SK-N-SH (cell line): ENCODE data around the gene ABITRAM.

Source experiments
- RFX5 ChIP-seq: IDR thresholded peaks from 2 replicates; pipeline ENCODE4 v1.6.1; 2012; ENCODE audit warnings: mild to moderate bottlenecking, improper control_type of control experiment, low read length
- TF ChIP-seq, protein P1 (sequence below): fragments of 200-600 bp; sonication (generic); IDR thresholded peaks from 2 replicates; pipeline ENCODE4 v1.6.1; 2017; ENCODE audit warnings: antibody characterized with exemption, mild to moderate bottlenecking, moderate library complexity
- TF ChIP-seq, protein P2 (sequence below): IDR thresholded peaks from 2 replicates; pipeline ENCODE4 v1.4.0; 2012; ENCODE audit warnings: low read depth, borderline replicate concordance

DNA sequence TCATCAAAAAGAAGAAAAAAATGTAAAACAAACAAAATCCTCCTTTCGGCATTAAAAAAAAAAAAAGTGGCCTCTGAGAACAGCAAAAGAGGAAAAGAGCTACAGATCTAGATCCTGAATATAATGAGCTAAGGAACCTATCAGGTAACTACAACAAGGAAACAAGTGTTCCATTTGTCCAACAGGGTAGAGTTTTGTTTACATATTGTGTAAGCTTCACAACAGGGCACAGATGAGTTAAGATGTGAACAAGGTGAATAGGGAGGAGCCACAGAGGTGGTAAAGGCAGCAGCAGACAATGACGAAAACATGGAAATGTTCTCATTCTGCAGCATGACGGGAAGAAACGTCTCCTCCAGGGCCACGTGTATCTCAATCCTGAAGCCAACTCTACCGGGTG, 14.7 kb upstream of the ABITRAM start:
- TF ChIP-seq, protein P1, sequence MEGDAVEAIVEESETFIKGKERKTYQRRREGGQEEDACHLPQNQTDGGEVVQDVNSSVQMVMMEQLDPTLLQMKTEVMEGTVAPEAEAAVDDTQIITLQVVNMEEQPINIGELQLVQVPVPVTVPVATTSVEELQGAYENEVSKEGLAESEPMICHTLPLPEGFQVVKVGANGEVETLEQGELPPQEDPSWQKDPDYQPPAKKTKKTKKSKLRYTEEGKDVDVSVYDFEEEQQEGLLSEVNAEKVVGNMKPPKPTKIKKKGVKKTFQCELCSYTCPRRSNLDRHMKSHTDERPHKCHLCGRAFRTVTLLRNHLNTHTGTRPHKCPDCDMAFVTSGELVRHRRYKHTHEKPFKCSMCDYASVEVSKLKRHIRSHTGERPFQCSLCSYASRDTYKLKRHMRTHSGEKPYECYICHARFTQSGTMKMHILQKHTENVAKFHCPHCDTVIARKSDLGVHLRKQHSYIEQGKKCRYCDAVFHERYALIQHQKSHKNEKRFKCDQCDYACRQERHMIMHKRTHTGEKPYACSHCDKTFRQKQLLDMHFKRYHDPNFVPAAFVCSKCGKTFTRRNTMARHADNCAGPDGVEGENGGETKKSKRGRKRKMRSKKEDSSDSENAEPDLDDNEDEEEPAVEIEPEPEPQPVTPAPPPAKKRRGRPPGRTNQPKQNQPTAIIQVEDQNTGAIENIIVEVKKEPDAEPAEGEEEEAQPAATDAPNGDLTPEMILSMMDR, result no peak
- TF ChIP-seq, protein P2, sequence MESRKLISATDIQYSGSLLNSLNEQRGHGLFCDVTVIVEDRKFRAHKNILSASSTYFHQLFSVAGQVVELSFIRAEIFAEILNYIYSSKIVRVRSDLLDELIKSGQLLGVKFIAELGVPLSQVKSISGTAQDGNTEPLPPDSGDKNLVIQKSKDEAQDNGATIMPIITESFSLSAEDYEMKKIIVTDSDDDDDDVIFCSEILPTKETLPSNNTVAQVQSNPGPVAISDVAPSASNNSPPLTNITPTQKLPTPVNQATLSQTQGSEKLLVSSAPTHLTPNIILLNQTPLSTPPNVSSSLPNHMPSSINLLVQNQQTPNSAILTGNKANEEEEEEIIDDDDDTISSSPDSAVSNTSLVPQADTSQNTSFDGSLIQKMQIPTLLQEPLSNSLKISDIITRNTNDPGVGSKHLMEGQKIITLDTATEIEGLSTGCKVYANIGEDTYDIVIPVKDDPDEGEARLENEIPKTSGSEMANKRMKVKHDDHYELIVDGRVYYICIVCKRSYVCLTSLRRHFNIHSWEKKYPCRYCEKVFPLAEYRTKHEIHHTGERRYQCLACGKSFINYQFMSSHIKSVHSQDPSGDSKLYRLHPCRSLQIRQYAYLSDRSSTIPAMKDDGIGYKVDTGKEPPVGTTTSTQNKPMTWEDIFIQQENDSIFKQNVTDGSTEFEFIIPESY, result no peak
- no peak for TF ChIP-seq RFX5
